HG02642 (cell line): ENCODE measurements around the gene PAPOLA.

Source experiments
- ATAC-seq: cut with Tn5 transposase; IDR thresholded peaks from one replicate; pipeline ENCODE4 v1.9.1; 2021; ENCODE audit warnings: mild to moderate bottlenecking; ENCODE audit not compliant: unreplicated experiment, poor library complexity

The PAPOLA gene

GRCh38 chr14:96614481-96614881 lies 112.3 kb downstream of the PAPOLA start:
- no peak for ATAC-seq

GRCh38 chr14:96616161-96616721 lies 114.1 kb downstream of the PAPOLA start:
- ATAC-seq = no peak
